ENCODE results near the gene MELK.
A peak's percentile ranks its signal among the peaks of the same experiment; 100 is the strongest.

The MELK gene

DNA sequence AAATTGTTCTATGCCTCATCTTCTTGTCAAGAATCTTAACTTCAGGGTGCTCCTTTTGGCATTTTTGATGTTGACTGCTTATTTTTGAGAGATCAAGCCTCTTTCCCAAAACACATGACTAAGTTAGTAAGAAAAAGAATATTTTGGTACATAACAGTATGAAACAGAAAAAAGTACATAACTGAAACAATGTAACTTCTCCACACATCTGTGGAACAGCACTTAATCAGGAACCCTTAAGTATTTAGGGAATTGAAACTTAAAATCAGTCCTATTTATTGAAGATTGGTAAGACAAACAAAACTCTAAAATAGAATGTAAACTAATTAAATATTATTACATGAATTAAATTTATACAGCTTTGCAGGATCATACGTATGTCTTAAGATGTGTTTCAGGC lies 103.4 kb downstream of the MELK start:
- no peak for DNase-seq (ENCODE audit: low read depth)

DNA sequence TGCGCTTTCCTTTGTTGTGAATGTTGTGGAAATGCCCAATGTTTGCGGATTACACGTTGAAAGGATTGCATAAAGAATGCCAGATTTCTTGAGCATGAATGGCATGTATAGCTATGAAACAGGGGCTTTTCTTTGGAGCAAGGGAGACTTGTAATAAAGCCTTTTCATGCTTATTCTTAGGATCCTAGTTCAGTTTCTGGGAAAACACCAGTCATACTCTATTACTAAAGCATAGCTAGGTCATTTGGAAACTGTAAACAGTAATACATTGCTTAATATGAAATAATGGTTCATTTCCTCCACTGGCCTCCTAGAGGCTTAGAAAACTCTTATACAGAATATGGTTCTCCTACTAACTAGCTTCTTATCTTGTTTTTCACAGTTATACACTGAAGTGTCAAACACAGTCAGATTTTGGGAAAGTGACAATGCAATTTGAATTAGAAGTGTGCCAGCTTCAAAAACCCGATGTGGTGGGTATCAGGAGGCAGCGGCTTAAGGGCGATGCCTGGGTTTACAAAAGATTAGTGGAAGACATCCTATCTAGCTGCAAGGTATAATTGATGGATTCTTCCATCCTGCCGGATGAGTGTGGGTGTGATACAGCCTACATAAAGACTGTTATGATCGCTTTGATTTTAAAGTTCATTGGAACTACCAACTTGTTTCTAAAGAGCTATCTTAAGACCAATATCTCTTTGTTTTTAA lies 104.2 kb downstream of the MELK start:
- DNase-seq (ENCODE audit: low read depth) = no peak

DNA sequence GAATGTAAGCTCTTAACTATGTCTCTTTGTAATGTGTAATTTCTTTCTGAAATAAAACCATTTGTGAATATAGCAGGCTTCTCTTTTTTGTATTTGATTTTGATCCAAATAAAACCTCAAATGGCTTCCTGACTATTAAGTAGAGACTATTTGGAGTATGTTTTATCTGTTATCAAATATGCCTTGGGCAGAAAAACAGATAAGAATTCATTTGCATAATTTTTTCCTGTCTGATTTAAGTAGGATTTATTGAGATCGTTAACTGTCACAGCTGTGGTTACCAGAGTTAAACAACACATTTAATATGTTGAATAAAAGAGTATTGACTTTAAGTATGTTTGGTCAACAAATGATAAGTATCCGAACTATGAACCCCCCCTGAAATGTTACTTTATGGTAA lies 104.9 kb downstream of the MELK start:
- DNase-seq (ENCODE audit: low read depth) = no peak

DNA sequence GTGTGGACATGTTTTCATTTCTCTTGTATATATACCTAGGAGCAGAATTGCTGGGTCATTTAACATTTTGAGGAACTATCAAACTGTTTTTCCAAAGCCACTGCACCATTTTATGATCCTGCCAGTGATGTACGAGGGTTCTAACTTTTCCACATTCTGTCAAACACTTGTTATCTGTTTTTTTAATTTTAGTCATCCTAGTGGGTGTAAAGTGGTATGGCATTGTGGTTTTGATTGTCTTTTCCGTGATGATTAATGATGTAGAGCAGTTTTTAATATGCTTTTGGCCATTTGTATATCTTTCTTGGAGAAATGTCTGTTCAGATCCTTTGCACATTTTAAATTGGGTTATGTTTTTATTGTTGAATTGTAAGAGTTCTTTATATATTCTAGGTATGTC lies 107.0 kb downstream of the MELK start:
- DNase-seq (ENCODE audit: low read depth) = no peak

DNA sequence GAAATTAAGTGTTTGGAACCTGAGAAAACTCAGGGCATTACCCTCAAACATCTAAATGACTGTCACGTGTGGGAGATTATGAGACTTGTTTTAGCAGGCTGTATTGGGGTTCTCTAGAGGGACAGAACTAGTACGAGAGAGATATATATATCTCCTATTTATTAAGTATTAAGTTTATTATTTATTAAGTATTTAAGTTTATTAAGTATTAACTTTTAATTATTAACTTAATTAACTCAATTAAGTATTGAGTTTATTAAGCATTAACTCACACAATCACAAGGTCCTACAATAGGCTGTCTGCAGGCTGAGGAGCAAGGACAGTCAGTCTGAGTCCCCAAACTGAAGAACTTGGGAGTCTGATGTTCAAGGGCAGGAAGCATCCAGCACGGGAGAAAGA lies 113.8 kb downstream of the MELK start:
- DNase-seq (ENCODE audit: low read depth) = no peak

DNA sequence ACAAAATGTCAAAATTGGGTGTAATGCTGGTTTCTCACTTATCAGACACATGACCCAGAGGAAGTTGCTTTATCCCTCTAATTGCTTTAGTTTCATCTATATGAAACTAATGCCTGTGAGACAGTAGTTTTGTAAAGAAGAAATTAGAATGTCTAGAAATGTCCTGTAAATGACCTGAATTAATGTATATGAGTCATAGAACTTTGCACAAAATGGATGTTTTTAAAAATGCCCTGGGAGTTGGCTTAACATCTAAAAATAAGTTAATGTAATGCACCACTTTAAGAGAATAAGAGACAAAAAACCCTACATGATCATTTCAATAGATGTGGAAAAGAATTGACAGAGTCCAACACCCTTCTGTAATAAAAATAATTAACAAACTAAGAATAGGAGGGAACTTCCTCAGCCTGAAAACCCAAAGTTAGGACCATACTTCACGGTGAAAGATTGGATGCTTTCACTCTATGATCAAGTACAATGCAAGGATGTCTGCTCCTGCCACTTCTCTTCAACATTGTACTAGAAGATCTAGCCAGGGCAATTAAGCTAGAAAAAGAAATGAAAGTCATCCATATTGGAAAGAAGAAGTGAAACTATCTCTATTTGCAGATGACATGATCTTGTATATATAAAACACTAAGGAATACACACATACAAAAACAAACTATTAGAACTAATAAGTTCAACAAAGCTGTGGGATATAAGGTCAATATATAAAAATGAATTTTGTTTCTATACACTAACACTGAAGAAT lies 117.9 kb downstream of the MELK start:
- no peak for DNase-seq (ENCODE audit: low read depth)

DNA sequence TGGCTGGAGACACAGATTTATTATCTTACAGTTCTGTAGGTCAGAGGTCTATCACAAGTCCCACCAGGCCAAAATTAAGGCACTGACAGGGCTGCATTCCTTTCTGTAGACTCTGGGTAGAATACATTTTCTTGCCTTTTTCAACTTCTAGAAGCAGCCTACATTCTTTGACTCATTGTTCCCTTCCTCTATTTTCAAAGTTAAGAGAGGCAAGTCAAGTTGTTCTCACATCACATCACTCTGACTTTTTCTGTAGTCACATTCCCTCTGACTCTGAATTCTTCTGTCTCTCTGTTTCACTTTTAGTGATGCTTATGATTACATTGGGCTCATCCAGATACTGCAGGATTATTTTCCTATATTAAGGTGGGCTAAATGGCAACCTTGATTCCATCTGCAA lies 119.0 kb downstream of the MELK start:
- DNase-seq (ENCODE audit: low read depth) = no peak

DNA sequence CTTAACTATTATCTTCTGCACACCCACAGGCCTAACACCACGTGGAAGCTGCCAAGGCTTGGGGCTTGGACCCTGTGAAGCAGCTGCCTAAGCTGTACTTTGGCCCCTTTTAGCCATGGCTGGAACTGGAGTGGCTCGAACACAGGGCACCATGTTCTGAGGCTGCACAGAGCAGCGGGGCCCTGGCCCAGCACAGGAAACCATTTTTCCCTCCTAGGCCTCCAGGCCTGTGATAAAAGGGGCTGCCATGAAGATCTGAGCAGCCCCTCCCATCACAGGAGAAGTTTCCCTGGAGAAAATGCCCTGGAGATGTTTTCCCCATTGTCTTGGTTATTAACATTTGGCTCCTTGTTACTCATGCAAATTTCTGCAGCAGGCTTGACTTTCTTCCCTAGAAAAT lies 126.3 kb downstream of the MELK start:
- no peak for DNase-seq (ENCODE audit: low read depth)

DNA sequence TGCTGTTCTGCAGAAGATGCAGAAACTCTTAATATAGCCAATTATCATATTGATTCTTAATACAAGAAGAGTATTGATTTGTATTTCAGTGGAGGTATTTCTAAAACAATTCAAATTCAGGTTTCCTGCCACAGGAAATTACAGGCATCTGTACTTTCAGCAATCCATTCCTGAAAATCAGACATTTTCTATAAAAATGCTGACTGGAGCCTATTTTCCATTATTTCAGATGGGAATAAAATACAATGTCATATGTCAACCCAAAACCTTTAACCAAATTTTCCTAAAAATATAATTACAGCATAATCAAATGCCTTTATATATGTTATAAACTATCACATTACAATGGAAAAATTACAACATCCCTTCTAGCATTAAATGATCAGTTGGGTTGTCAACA lies 131.5 kb downstream of the MELK start:
- no peak for DNase-seq (ENCODE audit: low read depth)

DNA sequence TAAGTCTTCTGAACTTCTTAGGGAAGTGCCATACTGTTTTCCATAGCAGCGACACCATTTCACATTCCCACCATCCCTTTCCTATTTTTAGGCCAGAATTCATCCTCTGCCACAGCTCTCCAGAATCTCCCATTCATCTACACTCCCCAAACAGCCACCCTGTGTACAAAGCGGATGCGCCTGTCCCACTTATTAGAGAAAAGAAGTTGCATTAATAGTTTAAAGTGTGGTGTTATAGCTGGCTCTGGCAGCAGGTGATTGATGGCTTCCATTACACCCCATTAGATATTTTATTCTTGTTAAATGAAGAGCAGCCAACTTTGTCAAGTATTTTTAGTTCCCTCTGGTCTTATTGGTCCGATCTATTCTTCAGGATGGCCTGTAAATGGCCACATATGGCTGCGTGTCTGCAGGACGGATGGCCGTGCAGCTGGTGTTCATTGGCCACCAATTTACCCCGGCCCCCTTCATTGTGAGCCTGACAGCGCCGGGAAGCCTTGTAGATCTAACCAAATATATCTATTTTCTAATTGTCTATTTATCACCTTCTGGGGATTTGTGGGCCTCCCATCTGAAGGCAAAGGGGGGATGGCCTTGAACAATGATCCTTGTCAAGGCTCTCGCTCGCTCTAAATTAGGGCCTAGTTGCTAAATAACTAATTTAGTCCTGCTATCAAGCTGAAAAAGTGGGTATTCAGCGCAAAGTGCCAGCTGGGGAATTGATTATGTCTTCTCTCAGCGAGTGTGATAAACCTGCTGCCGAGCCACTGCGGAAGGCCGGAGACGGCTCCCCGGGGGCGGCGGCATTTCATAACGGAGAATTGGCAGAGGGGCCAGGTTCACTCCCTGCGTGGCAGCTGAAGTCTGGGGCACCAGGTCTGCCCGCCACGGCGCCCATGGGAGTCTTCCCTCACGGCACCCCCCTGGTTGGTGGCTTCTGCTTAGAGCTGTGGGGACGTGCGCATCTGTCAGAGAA lies 141.1 kb downstream of the MELK start:
- no peak for DNase-seq (ENCODE audit: low read depth)

DNA sequence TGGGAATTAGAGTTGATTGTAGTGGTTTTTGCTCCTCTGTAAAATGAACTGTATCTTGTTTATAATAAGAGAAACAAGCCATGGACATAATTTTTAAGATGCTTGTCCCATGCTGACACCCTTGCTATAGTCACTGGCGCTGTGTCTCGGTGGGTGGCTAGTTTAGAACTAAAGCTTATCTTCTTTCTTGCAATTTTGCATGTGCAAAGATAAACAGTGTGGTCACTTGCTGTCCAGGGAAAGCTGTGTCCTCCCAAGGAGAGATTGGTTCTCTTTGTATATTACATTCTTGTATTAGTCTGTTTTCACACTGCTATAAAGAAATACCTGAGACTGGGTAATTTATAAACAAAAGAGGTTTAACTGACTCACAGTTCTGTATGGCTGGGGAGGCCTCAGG lies 143.8 kb downstream of the MELK start:
- no peak for DNase-seq (ENCODE audit: low read depth)

DNA sequence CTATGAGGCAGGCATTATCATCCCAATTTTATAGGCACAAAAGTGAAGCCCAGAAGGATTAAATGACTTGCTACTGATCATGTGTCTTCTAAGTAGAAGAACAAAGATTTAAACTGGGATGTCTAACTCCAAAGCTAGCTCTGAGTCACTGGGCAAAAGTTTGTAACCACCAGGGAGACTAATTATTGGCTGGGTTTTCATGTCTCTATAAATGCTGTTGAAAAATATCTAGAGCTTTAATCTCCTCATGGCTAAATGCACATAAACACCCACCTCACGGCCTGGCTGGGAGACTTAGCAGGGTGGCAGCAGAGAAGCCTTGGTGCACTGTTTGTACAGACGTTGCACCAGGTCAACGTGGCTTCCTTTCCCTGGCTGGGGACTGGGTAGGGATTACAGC lies 144.6 kb downstream of the MELK start:
- peak; percentile 10 for DNase-seq (ENCODE audit: low read depth)

DNA sequence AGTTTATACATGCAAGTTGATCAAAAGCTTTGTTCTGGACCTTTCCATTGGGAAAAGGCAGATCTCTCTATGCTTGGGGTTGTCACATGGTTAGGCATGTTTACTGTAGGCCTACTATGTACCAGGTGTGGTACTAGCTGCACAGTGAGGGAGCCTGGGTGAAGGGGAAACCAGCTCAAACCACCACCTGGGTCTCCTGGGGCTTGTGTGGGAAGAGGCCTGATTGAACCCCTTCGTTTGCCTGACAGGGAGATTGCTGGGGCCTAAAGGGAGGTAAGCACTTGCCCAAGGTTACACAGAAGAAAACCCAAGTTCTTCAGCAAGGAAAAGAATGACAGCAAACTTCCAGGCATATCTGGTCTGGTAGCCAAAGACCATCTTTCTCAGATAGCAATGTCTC lies 145.9 kb downstream of the MELK start:
- no peak for DNase-seq (ENCODE audit: low read depth)

DNA sequence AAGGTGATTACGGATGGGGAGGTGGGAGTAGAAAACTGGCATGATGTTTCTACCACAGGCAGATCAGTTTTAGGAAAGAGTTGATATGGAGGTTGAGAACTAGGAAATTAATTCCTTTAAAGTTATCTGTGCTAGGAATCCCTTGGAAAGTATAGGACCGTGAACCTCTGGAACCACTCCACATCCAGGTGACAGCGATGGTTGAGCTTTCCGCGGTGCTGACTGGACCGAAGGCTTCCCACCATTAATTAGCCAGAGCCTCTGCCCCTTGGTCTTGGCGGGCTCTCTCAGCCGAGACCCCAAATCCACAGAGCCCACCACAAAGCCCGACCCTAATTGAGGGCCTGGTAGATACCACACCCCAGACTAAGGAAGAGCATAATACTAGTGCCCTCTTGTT lies 147.3 kb downstream of the MELK start:
- no peak for DNase-seq (ENCODE audit: low read depth)

DNA sequence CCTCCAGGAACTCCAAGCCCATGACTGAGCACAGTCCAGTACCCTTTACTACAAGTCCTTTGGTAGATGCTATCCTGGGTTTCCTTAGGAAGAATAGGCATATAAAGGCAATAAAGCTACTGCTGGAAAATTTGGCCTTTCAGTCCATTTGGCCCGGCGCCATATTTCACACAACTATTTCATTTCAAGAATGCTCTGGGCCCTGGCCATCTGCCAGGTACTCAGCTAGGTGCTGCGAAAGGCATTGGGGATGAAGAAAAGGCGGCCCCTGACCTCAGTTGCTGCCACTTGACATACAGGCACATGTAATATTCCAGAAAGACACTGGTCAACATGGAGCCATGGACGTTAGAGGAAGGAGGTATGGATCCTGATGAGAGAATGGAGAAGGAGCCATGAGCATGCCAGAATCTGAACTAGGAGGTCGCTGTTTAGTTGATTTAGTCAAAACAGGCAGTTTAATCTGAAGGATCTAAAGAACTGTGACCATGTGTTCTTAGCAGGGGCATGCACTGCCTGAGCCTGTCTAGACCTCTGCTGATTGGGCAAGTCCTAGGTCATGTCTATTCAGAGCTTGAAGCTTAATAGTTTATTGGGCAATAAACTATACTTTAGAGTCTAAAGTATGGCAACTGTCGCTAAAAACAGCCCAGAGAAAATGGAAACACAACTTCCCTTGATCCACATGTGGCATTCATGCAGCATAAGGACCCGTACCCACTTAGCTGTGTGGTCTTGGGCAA lies 149.3 kb downstream of the MELK start:
- no peak for DNase-seq (ENCODE audit: low read depth)

DNA sequence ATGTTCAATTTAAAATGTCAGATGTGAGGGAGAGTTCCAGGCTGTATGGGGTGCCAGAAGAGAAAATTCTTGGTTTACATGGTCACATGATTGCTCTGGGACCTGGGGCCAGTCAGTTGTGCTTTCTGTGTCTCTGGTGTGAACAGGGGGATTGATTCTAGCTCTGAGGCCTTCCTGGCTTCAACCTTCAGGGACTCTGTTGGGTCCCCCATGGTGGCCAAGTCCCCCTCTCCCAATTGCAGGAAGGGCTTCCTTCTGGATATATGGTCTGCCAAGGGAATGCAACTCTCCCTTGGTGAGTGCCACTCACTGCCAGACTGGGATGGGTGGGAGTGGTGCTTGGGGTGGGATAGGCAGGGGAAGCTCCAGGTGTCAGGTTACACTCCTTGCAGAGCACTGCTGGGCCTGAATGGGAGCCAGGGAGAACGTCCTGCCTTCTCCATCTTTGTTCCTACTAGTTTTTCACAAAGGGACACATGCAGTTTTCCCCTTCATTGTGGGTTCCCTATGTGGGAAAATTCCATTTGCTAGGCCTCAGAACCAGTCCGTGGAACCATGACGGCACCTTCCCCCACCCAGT lies 153.2 kb downstream of the MELK start:
- DNase-seq (ENCODE audit: low read depth) = no peak

Data from GM04503 (cell line).